CD4-positive, alpha-beta T cell treated with Interleukin-4 for 1 hour (primary cell): ENCODE data around the gene OR51S1.
"Not testable (repeated sequence)": the region's sequence is repeated elsewhere in the genome, so short reads cannot be mapped to it uniquely, and the experiment has no call there.

Experiments used
- DNase-seq, 2 donors: peaks; one replicate each; pipeline ENCODE4 v3.0.0-alpha.2; 2020 to 2022

Gene OR51S1

GRCh38 chr11:4848908-4849532, at the start of gene OR51S1:
OR51S1 (minus strand) TSS chr11:4849208; CDS start chr11:4849208, 0 bp downstream.
- no peak for DNase-seq

- no peak for DNase-seq
These were observed 43.1 kb upstream of the OR51S1 start for GRCh38 chr11:4891996-4892640.

GRCh38 chr11:4890279-4890678, 41.3 kb upstream of the OR51S1 start:
- DNase-seq, result no peak

- DNase-seq, result no peak
These were observed 38.6 kb upstream of the OR51S1 start for GRCh38 chr11:4887591-4887990.

GRCh38 chr11:4886186-4886585, 37.2 kb upstream of the OR51S1 start:
- DNase-seq, result no peak

- DNase-seq, result no peak
These were observed 35.4 kb upstream of the OR51S1 start for GRCh38 chr11:4884361-4884760.

- no peak for DNase-seq
These were observed 33.5 kb upstream of the OR51S1 start for GRCh38 chr11:4882543-4882942.

- no peak for DNase-seq
These were observed 33.0 kb upstream of the OR51S1 start, which contains the start of gene OR51T1 for GRCh38 chr11:4881860-4882500. OR51T1 (plus strand) TSS chr11:4881900; CDS start chr11:4881900, 0 bp downstream.

- no peak for DNase-seq
These were observed 32.2 kb upstream of the OR51S1 start for GRCh38 chr11:4881188-4881587.

- DNase-seq, result no peak
These were observed 16.8 kb upstream of the OR51S1 start for GRCh38 chr11:4865855-4866254.

- no peak for DNase-seq
These were observed 14.9 kb upstream of the OR51S1 start for GRCh38 chr11:4863876-4864275.

GRCh38 chr11:4862447-4863236, 13.6 kb upstream of the OR51S1 start:
- no peak for DNase-seq

GRCh38 chr11:4854286-4854685, 5.3 kb upstream of the OR51S1 start:
- DNase-seq, result not testable (repeated sequence)

- DNase-seq, result no peak
These were observed 2.0 kb upstream of the OR51S1 start for GRCh38 chr11:4851033-4851432.

GRCh38 chr11:4839851-4840549, 9.0 kb downstream of the OR51S1 start:
- DNase-seq, result no peak

GRCh38 chr11:4830909-4831308, 18.1 kb downstream of the OR51S1 start:
- no peak for DNase-seq

GRCh38 chr11:4830346-4830745, 18.7 kb downstream of the OR51S1 start:
- DNase-seq, result no peak

- no peak for DNase-seq
These were observed 22.6 kb downstream of the OR51S1 start for GRCh38 chr11:4826425-4826824.

GRCh38 chr11:4825132-4825531, 23.9 kb downstream of the OR51S1 start:
- DNase-seq, result no peak

GRCh38 chr11:4821021-4821420, 28.0 kb downstream of the OR51S1 start, which contains the start of gene OR51F2:
OR51F2 (plus strand) TSS chr11:4821321; CDS start chr11:4821422, 101 bp downstream.
- no peak for DNase-seq

GRCh38 chr11:4809246-4809645, 39.8 kb downstream of the OR51S1 start:
- no peak for DNase-seq

GRCh38 chr11:4808476-4808875, 40.5 kb downstream of the OR51S1 start:
- no peak for DNase-seq

GRCh38 chr11:4804280-4804679, 44.7 kb downstream of the OR51S1 start, which contains the start of gene OR52R1:
OR52R1 (minus strand) TSS chr11:4804380; CDS start chr11:4804380, 0 bp downstream.
- DNase-seq, result no peak
